HEK293 (cell line): Measurements from ENCODE around the gene PSMD2.

ENCODE experiments used
- CTCF ChIA-PET: fragments of 350-600 bp; formaldehyde crosslinking; extraction: SDS; loops from one replicate; lab custom pipeline; 2021; ENCODE audit warnings: antibody characterized with exemption; lab: Yijun Ruan, JAX
- POLR2A ChIA-PET: fragments of 300-600 bp; formaldehyde crosslinking; extraction: SDS; loops from one replicate; lab custom pipeline; 2020; ENCODE audit warnings: antibody characterized with exemption, inconsistent platforms; lab: Yijun Ruan, JAX
- H3K27ac ChIP-seq: fragments of 200-500 bp; sonication (Bioruptor generic); 2 replicates; pipeline ENCODE4 v1.5.1; 2014; ENCODE audit warnings: low read depth, low read length, control low read depth, inconsistent platforms; ENCODE audit errors: extremely low read depth
- H3K36me3 ChIP-seq, 2 experiments: fragments of 200-500 bp in 1 of 2; sonication (Bioruptor generic) in 1 of 2; 1 replicate in 1 of 2; 2 replicates in 1 of 2; pipeline ENCODE4 v1.5.1; 2014 to 2017; ENCODE audit warnings: inconsistent platforms in 2 of 2, low read length in 2 of 2; ENCODE audit not compliant: control insufficient read depth in 2 of 2, insufficient read depth in 1 of 2
- H3K4me1 ChIP-seq: fragments of 200-500 bp; sonication (Bioruptor generic); 2 replicates; pipeline ENCODE4 v1.5.1; 2014; ENCODE audit warnings: mild to moderate bottlenecking, low read length, inconsistent platforms; ENCODE audit not compliant: control insufficient read depth, insufficient read depth
- H3K4me3 ChIP-seq: 2 replicates; pipeline ENCODE4 v1.5.1; 2011; ENCODE audit warnings: low read depth, mild to moderate bottlenecking, control low read depth, low read length, moderate library complexity
- H3K9me3 ChIP-seq: fragments of 200-500 bp; sonication (Bioruptor generic); 2 replicates; pipeline ENCODE4 v1.5.1; 2014; ENCODE audit warnings: low read depth, low read length, inconsistent platforms; ENCODE audit not compliant: control insufficient read depth, insufficient read depth
- GLIS1 ChIP-seq: fragments of 450-650 bp; formaldehyde crosslinking; IDR thresholded peaks from 2 replicates; pipeline ENCODE4 v1.5.1; 2016; ENCODE audit warnings: missing biosample characterization, missing genetic modification characterization
- SP7 ChIP-seq: fragments of 450-650 bp; formaldehyde crosslinking; IDR thresholded peaks from 2 replicates; pipeline ENCODE4 v1.5.1; 2016; ENCODE audit warnings: missing biosample characterization, missing genetic modification characterization
- YY1 ChIP-seq: fragments of 450-650 bp; formaldehyde crosslinking; IDR thresholded peaks from 2 replicates; pipeline ENCODE4 v1.5.1; 2018; ENCODE audit warnings: missing biosample characterization, missing genetic modification characterization
- ZNF114 ChIP-seq: fragments of 450-650 bp; formaldehyde crosslinking; IDR thresholded peaks from 2 replicates; pipeline ENCODE4 v1.5.0; 2017; ENCODE audit warnings: missing biosample characterization, missing genetic modification characterization
- ZNF155 ChIP-seq: fragments of 450-650 bp; formaldehyde crosslinking; IDR thresholded peaks from 2 replicates; pipeline ENCODE4 v1.5.1; 2016; ENCODE audit warnings: missing biosample characterization, missing genetic modification characterization
- ZNF175 ChIP-seq: fragments of 450-650 bp; formaldehyde crosslinking; IDR thresholded peaks from 2 replicates; pipeline ENCODE4 v1.5.1; 2016; ENCODE audit warnings: missing biosample characterization, missing genetic modification characterization
- ZNF324 ChIP-seq: fragments of 450-650 bp; formaldehyde crosslinking; IDR thresholded peaks from 2 replicates; pipeline ENCODE4 v1.5.1; 2016; ENCODE audit warnings: missing biosample characterization, missing genetic modification characterization
- ZNF423 ChIP-seq: fragments of 450-650 bp; formaldehyde crosslinking; IDR thresholded peaks from 2 replicates; pipeline ENCODE4 v1.5.1; 2016; ENCODE audit warnings: missing biosample characterization, missing genetic modification characterization
- ZNF747 ChIP-seq: fragments of 450-650 bp; formaldehyde crosslinking; IDR thresholded peaks from 2 replicates; pipeline ENCODE4 v1.5.1; 2016; ENCODE audit warnings: missing biosample characterization, missing genetic modification characterization
- ZNF777 ChIP-seq: fragments of 450-650 bp; formaldehyde crosslinking; IDR thresholded peaks from 2 replicates; pipeline ENCODE4 v1.5.1; 2017; ENCODE audit warnings: missing biosample characterization, missing genetic modification characterization, borderline replicate concordance
- ZNF792 ChIP-seq: fragments of 450-650 bp; formaldehyde crosslinking; IDR thresholded peaks from 2 replicates; pipeline ENCODE4 v1.5.1; 2016; ENCODE audit warnings: missing biosample characterization, missing genetic modification characterization
- TF ChIP-seq, protein P1 (sequence below): fragments of 450-650 bp; formaldehyde crosslinking; IDR thresholded peaks from 2 replicates; pipeline ENCODE4 v1.5.1; 2016; ENCODE audit warnings: missing biosample characterization, missing genetic modification characterization, borderline replicate concordance
- TF ChIP-seq, protein P2 (sequence below): fragments of 450-650 bp; formaldehyde crosslinking; IDR thresholded peaks from 2 replicates; pipeline ENCODE4 v1.5.1; 2016; ENCODE audit warnings: missing biosample characterization, missing genetic modification characterization
- TF ChIP-seq, protein P3 (sequence below): fragments of 450-650 bp; formaldehyde crosslinking; IDR thresholded peaks from 2 replicates; pipeline ENCODE4 v1.5.1; 2016; ENCODE audit warnings: missing biosample characterization, missing genetic modification characterization, low read depth

Gene PSMD2

DNA sequence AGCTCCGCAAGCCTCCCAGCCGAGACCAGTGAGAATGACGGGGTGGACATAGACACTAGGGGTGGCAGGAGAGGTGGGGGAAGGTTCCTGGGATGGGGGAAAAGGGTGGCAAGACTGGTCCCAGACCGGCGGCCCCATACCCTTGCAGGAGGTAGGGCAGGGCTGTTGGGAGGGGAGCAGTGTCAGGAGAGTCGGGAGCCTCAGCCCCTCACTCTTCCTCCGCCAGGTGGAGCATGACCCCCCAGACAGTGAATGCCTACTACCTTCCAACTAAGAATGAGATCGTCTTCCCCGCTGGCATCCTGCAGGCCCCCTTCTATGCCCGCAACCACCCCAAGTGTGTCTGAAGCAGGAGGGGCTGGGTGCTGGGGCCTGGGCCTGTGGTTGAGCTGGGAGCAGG is 8.7 kb upstream of the PSMD2 start (continued):
- TF ChIP-seq, protein P1, sequence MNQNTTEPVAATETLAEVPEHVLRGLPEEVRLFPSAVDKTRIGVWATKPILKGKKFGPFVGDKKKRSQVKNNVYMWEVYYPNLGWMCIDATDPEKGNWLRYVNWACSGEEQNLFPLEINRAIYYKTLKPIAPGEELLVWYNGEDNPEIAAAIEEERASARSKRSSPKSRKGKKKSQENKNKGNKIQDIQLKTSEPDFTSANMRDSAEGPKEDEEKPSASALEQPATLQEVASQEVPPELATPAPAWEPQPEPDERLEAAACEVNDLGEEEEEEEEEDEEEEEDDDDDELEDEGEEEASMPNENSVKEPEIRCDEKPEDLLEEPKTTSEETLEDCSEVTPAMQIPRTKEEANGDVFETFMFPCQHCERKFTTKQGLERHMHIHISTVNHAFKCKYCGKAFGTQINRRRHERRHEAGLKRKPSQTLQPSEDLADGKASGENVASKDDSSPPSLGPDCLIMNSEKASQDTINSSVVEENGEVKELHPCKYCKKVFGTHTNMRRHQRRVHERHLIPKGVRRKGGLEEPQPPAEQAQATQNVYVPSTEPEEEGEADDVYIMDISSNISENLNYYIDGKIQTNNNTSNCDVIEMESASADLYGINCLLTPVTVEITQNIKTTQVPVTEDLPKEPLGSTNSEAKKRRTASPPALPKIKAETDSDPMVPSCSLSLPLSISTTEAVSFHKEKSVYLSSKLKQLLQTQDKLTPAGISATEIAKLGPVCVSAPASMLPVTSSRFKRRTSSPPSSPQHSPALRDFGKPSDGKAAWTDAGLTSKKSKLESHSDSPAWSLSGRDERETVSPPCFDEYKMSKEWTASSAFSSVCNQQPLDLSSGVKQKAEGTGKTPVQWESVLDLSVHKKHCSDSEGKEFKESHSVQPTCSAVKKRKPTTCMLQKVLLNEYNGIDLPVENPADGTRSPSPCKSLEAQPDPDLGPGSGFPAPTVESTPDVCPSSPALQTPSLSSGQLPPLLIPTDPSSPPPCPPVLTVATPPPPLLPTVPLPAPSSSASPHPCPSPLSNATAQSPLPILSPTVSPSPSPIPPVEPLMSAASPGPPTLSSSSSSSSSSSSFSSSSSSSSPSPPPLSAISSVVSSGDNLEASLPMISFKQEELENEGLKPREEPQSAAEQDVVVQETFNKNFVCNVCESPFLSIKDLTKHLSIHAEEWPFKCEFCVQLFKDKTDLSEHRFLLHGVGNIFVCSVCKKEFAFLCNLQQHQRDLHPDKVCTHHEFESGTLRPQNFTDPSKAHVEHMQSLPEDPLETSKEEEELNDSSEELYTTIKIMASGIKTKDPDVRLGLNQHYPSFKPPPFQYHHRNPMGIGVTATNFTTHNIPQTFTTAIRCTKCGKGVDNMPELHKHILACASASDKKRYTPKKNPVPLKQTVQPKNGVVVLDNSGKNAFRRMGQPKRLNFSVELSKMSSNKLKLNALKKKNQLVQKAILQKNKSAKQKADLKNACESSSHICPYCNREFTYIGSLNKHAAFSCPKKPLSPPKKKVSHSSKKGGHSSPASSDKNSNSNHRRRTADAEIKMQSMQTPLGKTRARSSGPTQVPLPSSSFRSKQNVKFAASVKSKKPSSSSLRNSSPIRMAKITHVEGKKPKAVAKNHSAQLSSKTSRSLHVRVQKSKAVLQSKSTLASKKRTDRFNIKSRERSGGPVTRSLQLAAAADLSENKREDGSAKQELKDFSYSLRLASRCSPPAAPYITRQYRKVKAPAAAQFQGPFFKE (tag by site-specific recombination), result no peak
- TF ChIP-seq ZNF423, result no peak
- TF ChIP-seq ZNF114, result no peak
- TF ChIP-seq, protein P2, sequence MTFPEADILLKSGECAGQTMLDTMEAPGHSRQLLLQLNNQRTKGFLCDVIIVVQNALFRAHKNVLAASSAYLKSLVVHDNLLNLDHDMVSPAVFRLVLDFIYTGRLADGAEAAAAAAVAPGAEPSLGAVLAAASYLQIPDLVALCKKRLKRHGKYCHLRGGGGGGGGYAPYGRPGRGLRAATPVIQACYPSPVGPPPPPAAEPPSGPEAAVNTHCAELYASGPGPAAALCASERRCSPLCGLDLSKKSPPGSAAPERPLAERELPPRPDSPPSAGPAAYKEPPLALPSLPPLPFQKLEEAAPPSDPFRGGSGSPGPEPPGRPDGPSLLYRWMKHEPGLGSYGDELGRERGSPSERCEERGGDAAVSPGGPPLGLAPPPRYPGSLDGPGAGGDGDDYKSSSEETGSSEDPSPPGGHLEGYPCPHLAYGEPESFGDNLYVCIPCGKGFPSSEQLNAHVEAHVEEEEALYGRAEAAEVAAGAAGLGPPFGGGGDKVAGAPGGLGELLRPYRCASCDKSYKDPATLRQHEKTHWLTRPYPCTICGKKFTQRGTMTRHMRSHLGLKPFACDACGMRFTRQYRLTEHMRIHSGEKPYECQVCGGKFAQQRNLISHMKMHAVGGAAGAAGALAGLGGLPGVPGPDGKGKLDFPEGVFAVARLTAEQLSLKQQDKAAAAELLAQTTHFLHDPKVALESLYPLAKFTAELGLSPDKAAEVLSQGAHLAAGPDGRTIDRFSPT (tag by site-specific recombination), result no peak
- TF ChIP-seq SP7 (tag by site-specific recombination), result no peak
- TF ChIP-seq, protein P3, sequence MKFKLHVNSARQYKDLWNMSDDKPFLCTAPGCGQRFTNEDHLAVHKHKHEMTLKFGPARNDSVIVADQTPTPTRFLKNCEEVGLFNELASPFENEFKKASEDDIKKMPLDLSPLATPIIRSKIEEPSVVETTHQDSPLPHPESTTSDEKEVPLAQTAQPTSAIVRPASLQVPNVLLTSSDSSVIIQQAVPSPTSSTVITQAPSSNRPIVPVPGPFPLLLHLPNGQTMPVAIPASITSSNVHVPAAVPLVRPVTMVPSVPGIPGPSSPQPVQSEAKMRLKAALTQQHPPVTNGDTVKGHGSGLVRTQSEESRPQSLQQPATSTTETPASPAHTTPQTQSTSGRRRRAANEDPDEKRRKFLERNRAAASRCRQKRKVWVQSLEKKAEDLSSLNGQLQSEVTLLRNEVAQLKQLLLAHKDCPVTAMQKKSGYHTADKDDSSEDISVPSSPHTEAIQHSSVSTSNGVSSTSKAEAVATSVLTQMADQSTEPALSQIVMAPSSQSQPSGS (tag by site-specific recombination), result no peak
- TF ChIP-seq YY1 (tag by site-specific recombination), result no peak

DNA sequence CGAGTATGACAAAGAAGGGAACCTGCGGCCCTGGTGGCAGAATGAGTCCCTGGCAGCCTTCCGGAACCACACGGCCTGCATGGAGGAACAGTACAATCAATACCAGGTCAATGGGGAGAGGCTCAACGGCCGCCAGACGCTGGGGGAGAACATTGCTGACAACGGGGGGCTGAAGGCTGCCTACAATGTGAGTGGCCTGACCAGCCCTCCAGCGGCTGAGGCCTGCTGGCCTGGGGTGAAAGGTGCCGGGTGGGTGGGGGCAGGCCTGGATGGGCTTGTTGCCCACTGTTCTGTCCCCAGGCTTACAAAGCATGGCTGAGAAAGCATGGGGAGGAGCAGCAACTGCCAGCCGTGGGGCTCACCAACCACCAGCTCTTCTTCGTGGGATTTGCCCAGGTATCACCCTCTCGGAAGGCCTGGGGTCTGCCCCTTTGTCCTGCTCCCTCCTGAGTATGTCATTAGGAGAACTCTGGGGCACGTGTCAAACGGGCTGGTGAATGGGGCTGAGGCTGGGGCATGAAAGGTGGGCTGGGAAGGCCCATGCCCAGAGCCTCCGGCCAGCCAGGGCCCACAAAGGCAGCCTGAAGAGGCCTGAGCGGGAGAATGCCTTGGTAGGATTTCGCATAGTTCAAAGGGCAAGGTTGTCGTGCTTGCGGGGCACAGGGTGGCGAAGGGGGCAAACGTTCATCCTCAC is 7.8 kb upstream of the PSMD2 start:
- POLR2A ChIA-PET, result interaction anchor here (0.5 kb wide), 1 partner anchor 8 kb away, joined by 5 read pairs; no protein-coding TSS in a partner anchor
- Histone ChIP-seq H3K4me1 (no peaks in the 10 kb centered on the region), H3K27ac (no peak overlapping the region), H3K36me3 (no peaks in the 10 kb centered on the region), H3K4me3 (no peak overlapping the region), H3K9me3 (no peaks in the 10 kb centered on the region)
- CTCF ChIA-PET, result interaction anchor here (0.6 to 1.3 kb wide), 3 partner anchors 72 to 382 kb away, joined by 3 to 4 read pairs (median 4); partner anchors contain the start of gene ABCC5
- no peak for TF ChIP-seq ZNF175
- TF ChIP-seq SP7 (tag by site-specific recombination), result no peak
- TF ChIP-seq GLIS1 (tag by site-specific recombination), result no peak
- no peak for TF ChIP-seq ZNF324 (tag by site-specific recombination)
- TF ChIP-seq ZNF792 (tag by site-specific recombination), result no peak

DNA sequence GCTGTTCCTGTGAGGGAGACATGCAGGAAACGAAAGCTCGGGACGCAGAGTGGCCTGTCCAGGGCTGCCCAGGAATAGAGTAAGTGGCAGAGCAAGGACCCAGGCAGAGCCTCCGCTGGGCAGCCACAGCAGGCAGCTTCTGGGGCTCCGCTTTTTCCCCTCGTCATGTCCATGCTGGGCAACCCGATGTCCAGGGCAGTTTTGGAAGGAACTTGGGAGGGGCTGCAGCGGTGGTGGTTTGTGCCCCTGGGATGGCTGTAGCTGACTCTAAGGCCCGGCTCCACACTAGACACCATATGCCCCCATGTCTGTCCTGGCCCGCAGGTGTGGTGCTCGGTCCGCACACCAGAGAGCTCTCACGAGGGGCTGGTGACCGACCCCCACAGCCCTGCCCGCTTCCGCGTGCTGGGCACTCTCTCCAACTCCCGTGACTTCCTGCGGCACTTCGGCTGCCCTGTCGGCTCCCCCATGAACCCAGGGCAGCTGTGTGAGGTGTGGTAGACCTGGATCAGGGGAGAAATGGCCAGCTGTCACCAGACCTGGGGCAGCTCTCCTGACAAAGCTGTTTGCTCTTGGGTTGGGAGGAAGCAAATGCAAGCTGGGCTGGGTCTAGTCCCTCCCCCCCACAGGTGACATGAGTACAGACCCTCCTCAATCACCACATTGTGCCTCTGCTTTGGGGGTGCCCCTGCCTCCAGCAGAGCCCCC is 7.1 kb upstream of the PSMD2 start:
- CTCF ChIA-PET, result interaction anchor here (0.6 to 1.1 kb wide), 3 partner anchors 73 to 407 kb away, joined by 3 to 4 read pairs (median 3); partner anchors contain the start of gene PARL
- TF ChIP-seq ZNF155 (tag by site-specific recombination) (no peak), ZNF747 (tag by site-specific recombination) (no peak), ZNF777 (tag by site-specific recombination) (no peak)
- TF ChIP-seq, protein P2 (tag by site-specific recombination), result no peak
- H3K36me3 ChIP-seq, result no peaks in the 10 kb centered on the region
- no peaks in the 10 kb centered on the region for H3K9me3 ChIP-seq
- no peak overlapping the region for H3K27ac ChIP-seq
- no peaks in the 10 kb centered on the region for H3K4me1 ChIP-seq
- H3K4me3 ChIP-seq, result no peak overlapping the region
- POLR2A ChIA-PET, result interaction anchor here (0.5 kb wide), 1 partner anchor 9 kb away, joined by 5 read pairs; no protein-coding TSS in a partner anchor
